GM18502 (cell line): ENCODE results near the gene RBP7.
"Not testable (repeated sequence)": the region's sequence is repeated elsewhere in the genome, so short reads cannot be mapped to it uniquely, and the experiment has no call there.

Source experiments
- ATAC-seq: cut with Tn5 transposase; IDR thresholded peaks from one replicate; pipeline ENCODE4 v1.9.1; 2021; ENCODE audit warnings: mild to moderate bottlenecking; ENCODE audit not compliant: unreplicated experiment, poor library complexity

The RBP7 gene

DNA sequence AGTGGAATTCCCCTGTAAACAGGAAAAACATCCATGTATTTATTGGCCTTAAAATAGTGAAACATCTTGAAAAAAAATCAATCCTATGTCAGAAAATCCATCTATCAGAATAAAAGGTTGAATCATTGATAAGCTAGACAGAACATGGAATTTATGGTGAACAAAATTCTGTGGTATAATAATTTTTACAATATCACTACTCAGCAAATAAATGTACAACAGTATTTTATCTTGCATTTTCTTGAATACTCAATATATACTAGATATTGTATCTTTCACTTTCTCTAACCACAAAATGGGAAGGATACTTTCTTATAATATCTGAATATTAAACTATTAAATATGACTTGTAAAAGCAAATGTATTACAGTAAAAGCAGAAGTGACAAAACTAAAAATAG lies 30.0 kb downstream of the RBP7 start:
- no peak for ATAC-seq

GRCh38 chr1:10028956-10029500 lies 32.0 kb downstream of the RBP7 start:
- not testable (repeated sequence) for ATAC-seq

DNA sequence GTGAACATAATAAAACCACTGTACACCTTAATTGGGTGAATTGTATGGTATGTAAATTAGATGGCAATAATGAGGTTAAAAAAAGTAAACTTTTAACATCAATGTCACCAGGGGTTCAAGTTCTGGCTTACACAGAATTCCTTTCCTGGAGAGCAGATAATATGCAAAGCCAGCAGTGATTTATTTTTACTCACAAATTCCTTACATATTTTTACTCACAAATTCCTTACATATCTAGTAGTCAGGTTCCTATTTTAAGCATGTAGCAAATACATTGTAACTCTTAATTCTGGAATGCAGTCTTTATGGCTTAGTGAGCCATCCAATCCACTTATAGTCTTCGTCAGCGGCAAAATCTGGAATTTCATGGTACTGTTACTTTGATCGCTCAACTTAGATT lies 34.4 kb downstream of the RBP7 start:
- no peak for ATAC-seq

DNA sequence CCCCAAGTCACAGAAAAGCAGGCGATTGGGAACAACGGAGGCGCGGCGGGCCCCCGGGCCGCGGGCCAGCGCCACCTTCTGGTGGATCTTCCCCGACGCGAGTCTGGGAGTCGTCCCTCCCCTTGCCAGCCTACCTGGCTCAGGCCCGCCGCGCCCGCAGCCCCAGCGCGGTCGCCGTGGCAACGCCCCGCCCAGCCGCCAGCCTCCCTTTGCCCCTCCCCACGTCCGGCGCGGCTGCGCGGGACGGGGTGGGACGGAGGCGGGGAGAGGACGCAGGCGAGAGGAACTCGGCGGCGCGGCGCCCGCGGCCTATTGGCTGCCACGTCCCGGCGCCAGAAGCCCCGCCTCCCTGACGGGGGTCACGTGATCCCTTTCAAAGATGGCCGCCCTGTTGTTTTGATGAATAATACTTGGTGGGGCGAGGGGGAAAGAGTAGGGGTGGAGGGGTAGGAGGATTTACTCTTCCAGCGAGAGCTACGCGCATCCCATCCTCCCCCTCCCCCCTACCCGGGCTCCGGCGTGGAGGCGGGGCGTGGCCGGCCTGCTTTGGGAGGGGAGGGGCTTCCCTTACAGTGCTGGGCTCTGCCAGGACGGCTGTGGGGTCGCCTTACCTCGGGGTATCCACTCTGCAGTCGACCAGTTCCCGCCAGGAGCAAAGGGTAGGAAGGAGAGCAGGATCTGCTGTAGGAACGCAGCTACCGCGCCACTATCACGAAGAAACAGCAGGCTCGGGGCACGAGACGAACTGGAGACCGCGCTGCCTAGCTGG lies 35.7 kb downstream of the RBP7 start, which contains the start of gene UBE4B:
Gene UBE4B (plus strand): TSS at position 369 of the 769 bp plus-strand sequence. CDS start 713 bp downstream, outside the sequence.
- peak; percentile 95 for ATAC-seq

DNA sequence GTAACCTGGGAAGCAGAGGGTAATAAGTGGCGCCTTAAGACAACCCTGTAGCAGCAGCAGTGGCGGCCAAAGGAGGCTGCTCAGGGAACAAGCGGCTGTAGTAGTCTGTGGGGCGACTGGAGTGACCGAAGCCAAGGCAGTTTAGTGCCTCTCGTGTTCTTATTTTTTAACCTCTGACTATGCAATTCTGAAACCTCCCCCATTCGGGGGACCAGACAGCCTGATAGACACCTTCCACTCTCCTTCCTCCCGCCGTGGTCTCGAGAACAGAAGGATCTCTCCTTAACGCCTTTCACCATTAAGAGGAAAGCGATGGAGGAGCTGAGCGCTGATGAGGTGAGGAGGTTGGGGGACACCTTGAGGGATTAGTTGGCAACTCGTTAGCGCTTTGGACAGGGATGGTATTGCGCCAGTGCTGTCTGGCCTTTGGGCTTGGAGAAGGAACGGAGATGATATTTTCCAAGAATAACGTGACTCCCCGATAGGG lies 36.4 kb downstream of the RBP7 start:
- ATAC-seq = peak; percentile 29

- ATAC-seq = no peak
Measured at GRCh38 chr1:10042746-10043145, 45.7 kb downstream of the RBP7 start.

GRCh38 chr1:10045480-10046355 lies 48.7 kb downstream of the RBP7 start:
- ATAC-seq = no peak

GRCh38 chr1:10046356-10047085 lies 49.5 kb downstream of the RBP7 start:
- no peak for ATAC-seq

DNA sequence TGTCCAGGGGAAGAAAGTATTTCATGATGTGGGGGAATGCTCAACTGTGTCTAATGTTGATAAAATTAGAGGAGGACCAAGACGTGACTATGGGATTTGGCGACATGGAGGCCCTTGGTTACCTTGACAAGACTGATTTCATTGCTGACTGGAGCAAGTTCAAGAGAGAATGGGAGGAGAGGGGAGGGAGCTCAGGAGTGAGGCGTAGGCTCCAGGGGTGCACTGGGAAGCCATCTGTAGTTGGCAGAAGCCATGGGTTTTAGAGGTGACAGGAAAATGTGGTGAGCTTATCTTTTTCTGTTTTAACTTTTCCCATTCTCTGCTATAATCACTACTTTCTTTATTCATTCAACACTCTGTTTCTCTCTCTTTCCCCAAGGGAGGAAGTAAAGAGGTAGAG lies 51.6 kb downstream of the RBP7 start:
- ATAC-seq = no peak

- ATAC-seq = no peak
Measured at GRCh38 chr1:10050611-10051010, 53.6 kb downstream of the RBP7 start.

DNA sequence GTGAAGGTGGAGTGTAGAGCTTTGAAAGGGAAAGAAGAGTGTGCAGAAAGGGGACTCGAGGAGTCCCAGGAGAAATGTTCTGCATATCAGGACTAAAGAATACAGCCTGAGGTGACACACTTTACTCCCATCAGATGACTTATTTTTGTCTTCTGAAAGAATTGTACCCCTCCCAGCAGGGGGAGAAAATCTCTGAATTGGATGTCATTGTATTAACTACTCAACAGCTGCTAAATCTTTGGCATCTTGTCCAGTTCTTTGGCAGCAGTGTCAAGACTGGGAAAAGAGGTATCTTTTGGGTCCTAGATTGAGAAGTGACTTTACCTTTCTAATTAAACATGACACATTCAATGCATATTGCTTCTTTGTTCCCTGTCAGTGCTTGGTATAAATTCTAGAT lies 54.6 kb downstream of the RBP7 start:
- ATAC-seq = no peak

DNA sequence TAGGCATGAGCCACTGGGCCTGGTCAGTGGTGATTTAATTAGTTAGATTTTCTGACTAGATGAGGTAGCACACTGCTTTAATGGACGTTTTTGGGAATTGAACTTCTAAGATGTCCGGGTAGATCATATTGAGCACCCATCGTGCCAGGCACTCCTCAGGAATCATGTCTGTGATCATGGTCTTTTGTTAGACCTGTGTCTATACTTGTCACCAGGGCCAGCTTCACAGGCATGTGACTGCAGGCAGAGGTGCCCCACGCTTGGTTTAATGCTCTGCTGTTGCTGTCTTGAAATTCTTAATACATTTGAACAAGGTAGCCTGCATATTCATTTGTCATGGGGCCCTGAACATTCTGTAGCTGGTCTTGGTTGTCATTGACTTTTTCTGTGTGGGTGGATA lies 55.3 kb downstream of the RBP7 start:
- ATAC-seq = no peak

GRCh38 chr1:10054465-10054864 lies 57.4 kb downstream of the RBP7 start:
- ATAC-seq = no peak

GRCh38 chr1:10056599-10056987 lies 59.6 kb downstream of the RBP7 start:
- no peak for ATAC-seq

DNA sequence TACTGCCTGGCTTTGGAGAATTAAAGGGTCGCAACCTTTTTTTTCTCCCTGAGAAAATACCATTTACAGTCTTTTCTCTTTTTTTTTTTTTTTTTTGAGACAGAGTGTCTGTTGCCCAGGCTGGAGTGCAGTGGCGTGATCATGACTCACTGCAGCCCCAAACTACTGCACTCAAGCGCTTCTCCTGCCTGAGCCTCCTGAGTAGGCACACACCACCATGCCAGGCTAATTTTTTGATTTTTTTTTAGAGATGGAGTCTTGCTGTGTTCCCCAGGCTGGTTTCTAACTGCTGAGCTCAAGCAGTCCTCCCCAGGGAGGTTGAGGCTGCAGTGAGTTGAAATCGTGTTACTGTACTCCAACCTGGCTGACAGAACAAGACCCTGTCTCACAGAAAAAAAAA lies 60.3 kb downstream of the RBP7 start:
- no peak for ATAC-seq

DNA sequence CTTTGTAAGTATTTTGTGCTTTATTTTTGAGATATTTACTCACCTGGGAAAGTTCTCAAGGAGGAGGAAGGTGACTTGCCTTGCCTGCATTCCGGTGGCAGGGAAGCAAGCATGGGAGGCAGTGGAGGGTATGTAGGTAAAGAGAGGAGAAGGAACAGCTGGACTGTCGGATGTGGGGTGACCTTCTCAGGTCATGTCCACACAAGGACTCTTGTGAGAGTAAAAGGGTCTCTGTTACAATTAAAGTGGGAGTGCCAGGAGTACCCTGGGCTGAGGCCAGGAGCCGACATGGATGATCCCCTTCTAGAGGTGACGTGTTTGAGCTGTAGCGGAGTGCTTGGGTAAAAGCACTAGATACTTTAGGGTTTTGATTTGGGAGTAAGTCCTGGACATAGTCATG lies 60.8 kb downstream of the RBP7 start:
- no peak for ATAC-seq

DNA sequence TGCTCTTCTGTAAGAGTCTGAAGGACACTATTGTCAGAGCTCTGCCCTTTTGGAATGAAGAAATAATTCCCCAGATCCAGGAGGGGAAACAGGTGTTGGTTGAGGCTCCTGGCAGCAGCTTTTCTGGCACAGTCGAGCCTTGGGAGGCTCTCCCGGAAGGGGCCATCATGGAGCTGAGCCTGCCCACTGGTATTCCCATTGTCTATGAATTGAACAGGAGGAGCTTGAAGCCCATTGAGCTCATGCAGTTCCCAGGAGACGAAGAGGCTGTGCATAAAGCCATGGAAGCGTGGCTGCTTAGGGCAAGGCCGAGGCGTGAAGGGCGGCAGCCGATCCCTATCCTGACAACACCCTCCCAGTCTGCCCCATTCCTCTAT lies 62.3 kb downstream of the RBP7 start:
- no peak for ATAC-seq

GRCh38 chr1:10060311-10061100 lies 63.5 kb downstream of the RBP7 start:
- no peak for ATAC-seq

DNA sequence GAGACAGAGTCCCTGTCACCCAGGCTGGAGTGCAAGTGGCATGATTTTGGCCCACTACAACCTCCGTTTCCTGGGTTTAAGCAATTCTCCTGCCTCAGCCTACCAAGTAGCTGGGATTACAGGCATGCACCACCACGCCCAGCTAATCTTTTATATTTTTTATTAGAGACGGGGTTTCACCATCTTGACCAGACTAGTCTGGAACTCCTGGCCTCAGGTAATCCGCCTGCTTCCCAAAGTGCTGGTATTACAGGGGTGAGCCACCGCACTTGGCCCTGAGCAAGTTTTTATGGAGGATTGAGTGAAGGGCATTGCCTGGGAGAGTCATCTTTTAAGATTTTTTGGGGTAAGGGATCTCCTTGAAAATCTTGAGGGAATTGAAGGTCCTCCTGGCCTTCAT lies 64.2 kb downstream of the RBP7 start:
- no peak for ATAC-seq

DNA sequence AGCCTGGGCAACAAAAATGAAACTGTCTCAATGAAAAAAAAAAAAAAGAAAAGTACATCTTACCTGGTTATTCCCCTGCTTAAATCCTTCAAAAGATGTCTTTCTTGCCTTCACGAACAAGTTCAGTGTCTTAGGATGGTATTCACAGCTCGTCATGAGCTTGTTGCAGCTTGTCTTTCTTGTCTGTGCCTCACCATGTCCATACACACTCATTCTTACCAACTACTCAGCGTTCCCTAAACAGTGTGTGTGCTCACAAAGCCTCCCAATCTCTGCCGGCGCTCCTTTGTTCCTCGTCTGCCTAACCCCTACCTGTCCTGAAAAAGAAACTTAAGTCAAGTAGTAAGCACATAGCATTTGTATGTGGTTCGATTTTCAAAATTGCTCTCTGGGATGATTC lies 66.8 kb downstream of the RBP7 start:
- no peak for ATAC-seq
